A549 (cell line): ENCODE results near the gene POLK. TPM values are rescaled to one million over a fixed set of nuclear protein-coding genes. Genes with fewer than 3 reads are reported as not detected.

Source experiments
- ATAC-seq, 2 experiments: fragments of 200-7000 bp in 1 of 2; fragments of >200 bp in 1 of 2; cut with Nextera tagmentation in 1 of 2; cut with Tn5 transposase in 1 of 2; 3 replicates each; pipeline versions ENCODE4 v1.8.0 to v1.9.1; 2018 to 2020; ENCODE audit warnings: mild to moderate bottlenecking in 1 of 2, moderate library complexity in 1 of 2
- CTCF ChIA-PET: fragments of 300-600 bp; sonication (Branson Sonifier 250); formaldehyde crosslinking; extraction: SDS; loops from one replicate; lab custom pipeline; 2021; ENCODE audit warnings: antibody characterized with exemption, inconsistent platforms; lab: Yijun Ruan, JAX
- POLR2A ChIA-PET: fragments of 350-600 bp; formaldehyde crosslinking; extraction: SDS; loops from one replicate; lab custom pipeline; 2021; ENCODE audit warnings: antibody characterized with exemption, inconsistent platforms; lab: Yijun Ruan, JAX
- DNase-seq, 2 experiments: peaks; one replicate each; pipeline versions ENCODE4 v3.0.0 to v3.0.0-alpha.2; 2011 to 2016; ENCODE audit warnings: low read depth in 1 of 2, low spot score in 1 of 2
- FAIRE-seq: peaks from 2 replicates; lab custom pipeline; 2011; peaks lifted over from hg19 to GRCh38; lab: Jason Lieb, UNC
- H3K27ac ChIP-seq, 2 experiments: fragments of >200 bp; sonication (Bioruptor Twin); formaldehyde crosslinking; 3 replicates each; pipeline ENCODE4 v1.5.1; 2016 to 2017
- H3K4me1 ChIP-seq: fragments of >200 bp; sonication (Bioruptor Twin); formaldehyde crosslinking; 3 replicates; pipeline ENCODE4 v1.6.1; 2016
- H3K4me2 ChIP-seq: fragments of >200 bp; sonication (Bioruptor Twin); formaldehyde crosslinking; 3 replicates; pipeline ENCODE4 v1.6.1; 2016
- H3K4me3 ChIP-seq: fragments of >200 bp; sonication (Bioruptor Twin); formaldehyde crosslinking; 3 replicates; pipeline ENCODE4 v1.5.1; 2016
- H3K9me3 ChIP-seq: fragments of >200 bp; sonication (Bioruptor Twin); formaldehyde crosslinking; 3 replicates; pipeline ENCODE4 v1.6.1; 2016
- ATOH8 ChIP-seq: fragments of 250-450 bp; sonication (Bioruptor Pico); IDR thresholded peaks from 2 replicates; pipeline ENCODE4 v1.5.0; 2020; ENCODE audit warnings: low read depth, mild to moderate bottlenecking, moderate library complexity
- BCL3 ChIP-seq: fragments of >200 bp; sonication (Bioruptor Twin); formaldehyde crosslinking; IDR thresholded peaks from 3 replicates; pipeline ENCODE4 v1.6.1; 2016
- BHLHE40 ChIP-seq: IDR thresholded peaks from 2 replicates; pipeline ENCODE4 v1.6.1; 2012; ENCODE audit warnings: low read depth, low read length, inconsistent platforms
- CBX2 ChIP-seq: fragments of 200-600 bp; sonication (generic); IDR thresholded peaks from 2 replicates; pipeline ENCODE4 v1.6.1; 2016; ENCODE audit warnings: low read depth, mild to moderate bottlenecking, borderline replicate concordance
- CBX8 ChIP-seq: fragments of 200-600 bp; sonication (generic); IDR thresholded peaks from 2 replicates; pipeline ENCODE4 v1.6.1; 2016
- CHD4 ChIP-seq: fragments of 200-600 bp; sonication (generic); IDR thresholded peaks from 2 replicates; pipeline ENCODE4 v1.6.1; 2016; ENCODE audit warnings: antibody characterized with exemption, mild to moderate bottlenecking, borderline replicate concordance
- E2F6 ChIP-seq: IDR thresholded peaks from 2 replicates; pipeline ENCODE4 v1.6.1; 2012; ENCODE audit warnings: low read depth, borderline replicate concordance
- ELK1 ChIP-seq: fragments of 150-350 bp; IDR thresholded peaks from 2 replicates; pipeline ENCODE4 v1.6.1; 2014; ENCODE audit warnings: low read depth, mild to moderate bottlenecking, low read length
- EP300 ChIP-seq, 2 experiments: fragments of >200 bp; sonication (Bioruptor Twin); formaldehyde crosslinking; IDR thresholded peaks; 2 replicates in 1 of 2; 3 replicates in 1 of 2; pipeline ENCODE4 v1.6.1; 2016 to 2017
- FOSB ChIP-seq: fragments of 250-450 bp; sonication (Bioruptor Pico); IDR thresholded peaks from 2 replicates; pipeline ENCODE4 v1.5.0; 2020; ENCODE audit warnings: mild to moderate bottlenecking, moderate library complexity
- HES2 ChIP-seq: fragments of >200 bp; sonication (Bioruptor Twin); formaldehyde crosslinking; IDR thresholded peaks from 2 replicates; pipeline ENCODE4 v1.6.1; 2016
- HEYL ChIP-seq: fragments of 250-450 bp; sonication (Bioruptor Pico); IDR thresholded peaks from 2 replicates; pipeline ENCODE4 v1.8.0; 2021; ENCODE audit warnings: mild to moderate bottlenecking, moderate library complexity
- HMGXB4 ChIP-seq: fragments of 250-450 bp; sonication (Bioruptor Pico); IDR thresholded peaks from 2 replicates; pipeline ENCODE4 v1.5.0; 2021; ENCODE audit warnings: mild to moderate bottlenecking, moderate library complexity, borderline replicate concordance
- HOXB5 ChIP-seq: fragments of 250-450 bp; sonication (Bioruptor Pico); IDR thresholded peaks from 2 replicates; pipeline ENCODE4 v1.5.0; 2020; ENCODE audit warnings: mild to moderate bottlenecking, moderate library complexity
- JUN ChIP-seq, 2 experiments: fragments of >200 bp; sonication (Bioruptor Twin); formaldehyde crosslinking; IDR thresholded peaks; 2 replicates in 1 of 2; 3 replicates in 1 of 2; pipeline ENCODE4 v1.6.1; 2016 to 2017
- KDM1A ChIP-seq: fragments of 200-600 bp; sonication (generic); IDR thresholded peaks from 2 replicates; pipeline ENCODE4 v1.6.1; 2016; ENCODE audit warnings: low read depth, mild to moderate bottlenecking
- POLR2AphosphoS2 ChIP-seq: conservative IDR thresholded peaks from 2 replicates; pipeline ENCODE4 v1.6.1; 2012; ENCODE audit warnings: low read length, improper control_type of control experiment, inconsistent platforms
- RAD21 ChIP-seq, 2 experiments: fragments of >200 bp in 1 of 2; sonication (Bioruptor Twin) in 1 of 2; formaldehyde crosslinking in 1 of 2; IDR thresholded peaks in 1 of 2; conservative IDR thresholded peaks in 1 of 2; 2 replicates in 1 of 2; 3 replicates in 1 of 2; pipeline ENCODE4 v1.6.1; 2012 to 2018; ENCODE audit warnings: inconsistent platforms in 1 of 2
- RARB ChIP-seq: fragments of 250-450 bp; sonication (Bioruptor Pico); IDR thresholded peaks from 2 replicates; pipeline ENCODE4 v1.8.0; 2021; ENCODE audit warnings: mild to moderate bottlenecking, moderate library complexity
- RCOR1 ChIP-seq: fragments of 150-350 bp; IDR thresholded peaks from 2 replicates; pipeline ENCODE4 v1.6.1; 2014; ENCODE audit warnings: antibody characterized with exemption, low read length, low read depth
- TFCP2L1 ChIP-seq: fragments of 250-450 bp; sonication (Bioruptor Pico); IDR thresholded peaks from 2 replicates; pipeline ENCODE4 v1.5.0; 2021; ENCODE audit warnings: mild to moderate bottlenecking
- USF2 ChIP-seq: fragments of 450-650 bp; IDR thresholded peaks from 2 replicates; pipeline ENCODE4 v1.6.1; 2014; ENCODE audit warnings: antibody characterized with exemption
- WGBS: methylation state at CpG from one replicate; pipeline ENCODE4 v1.1.6; 2017; ENCODE audit errors: missing lambda C conversion rate; 5-methylcytosine and 5-hydroxymethylcytosine counted together
- polyA plus RNA-seq, 4 experiments: library from polyadenylated mRNA; depleted of rRNA in 3 of 4; stranded (reverse); fragments of >200 nt; fragmentation: RNase III in 1 of 4; extraction: RNeasy Plus Mini Kit Qiagen cat#74134 plus additional on column Dnase treatment in 1 of 4; gene quantifications; 2 replicates in 3 of 4; 3 replicates in 1 of 4; pipeline ENCODE4 v1.2.3, GENCODE V29; 2011 to 2017

POLK gene
- polyA plus RNA-seq, 2 of the 4 experiments (the other 2 are of a cell fraction) = 10.9 to 39.8 TPM

- no peak for FAIRE-seq
- CTCF ChIA-PET = interaction anchor here (0.7 to 1.0 kb wide), 3 partner anchors 9 to 157 kb away, joined by 3 read pairs; partner anchors contain the start of gene POLK
- 95% methylated on average over 2 of the region's 2 CpGs for WGBS
- Histone ChIP-seq H3K27ac (no peak overlapping the region), H3K4me1 (peaks cover 12% of the 10 kb centered on the region; the same call in 2 of the 3 replicates), H3K4me2 (no peak overlapping the region), H3K9me3 (peaks cover 12% of the 10 kb centered on the region), H3K4me3 (no peak overlapping the region)
- DNase-seq = no peak
- no peak for ATAC-seq
- POLR2A ChIA-PET = interaction anchor here (1.3 kb wide), 1 partner anchor 9 kb away, joined by 4 read pairs; the partner anchor contains the start of genes CERT1 and POLK
- no peak for TF ChIP-seq POLR2AphosphoS2
- no peak for TF ChIP-seq HEYL (CRISPR knock-in tag)
- no peak for TF ChIP-seq E2F6
- no peak for TF ChIP-seq RCOR1
- TF ChIP-seq ATOH8 (CRISPR knock-in tag) = no peak
- no peak for TF ChIP-seq CBX8
- no peak for TF ChIP-seq CHD4
- TF ChIP-seq BCL3 = no peak
- TF ChIP-seq TFCP2L1 (CRISPR knock-in tag) = no peak
- no peak for TF ChIP-seq HMGXB4
- TF ChIP-seq RAD21 (conservative IDR thresholded peaks at IDR 0.05 in 1 of 2, IDR thresholded peaks at IDR 0.05 in 1 of 2) = no peak
- no peak for TF ChIP-seq HOXB5 (CRISPR knock-in tag)
- no peak for TF ChIP-seq FOSB (CRISPR knock-in tag)
- TF ChIP-seq RARB (CRISPR knock-in tag) = no peak
Measured at GRCh38 chr5:75521195-75521594, 9.5 kb downstream of the POLK start.

- H3K9me3 ChIP-seq = peaks cover 12% of the 10 kb centered on the region
- FAIRE-seq = no peak
- no peak overlapping the region for H3K4me3 ChIP-seq
- ChIA-PET POLR2A (no interaction called here), CTCF (interaction anchor here (1.0 kb wide), 1 partner anchor 10 kb away, joined by 3 read pairs; the partner anchor contains the start of gene POLK)
- peaks cover 12% of the 10 kb centered on the region; the same call in 2 of the 3 replicates for H3K4me1 ChIP-seq
- no peak overlapping the region for H3K27ac ChIP-seq
- ATAC-seq = no peak
- H3K4me2 ChIP-seq = no peak overlapping the region
- DNase-seq = no peak
- no peak for TF ChIP-seq BHLHE40
- no peak for TF ChIP-seq TFCP2L1 (CRISPR knock-in tag)
- TF ChIP-seq CBX2 = no peak
- no peak for TF ChIP-seq BCL3
- no peak for TF ChIP-seq HES2
- no peak for TF ChIP-seq KDM1A
- no peak for TF ChIP-seq HOXB5 (CRISPR knock-in tag)
- TF ChIP-seq USF2 = no peak
- no peak for TF ChIP-seq ELK1
- no peak for TF ChIP-seq CBX8
- TF ChIP-seq EP300 (IDR thresholded peaks at IDR 0.05) = no peak
- TF ChIP-seq ATOH8 (CRISPR knock-in tag) = no peak
- TF ChIP-seq JUN (IDR thresholded peaks at IDR 0.05) = no peak
Measured at GRCh38 chr5:75522025-75522424, 10.3 kb downstream of the POLK start.
